Uterus (tissue), 4 donors: ENCODE measurements around the gene PSMD14. TPM values are rescaled to one million over a fixed set of nuclear protein-coding genes. Genes with fewer than 3 reads are reported as not detected.

Experiments
- DNase-seq, 2 donors: peaks; one replicate each; pipeline ENCODE4 v3.0.0-alpha.2; 2019 to 2020
- H3K27ac ChIP-seq, 2 donors: fragments of 200-600 bp; sonication (generic); 1 replicate in 1 of 2; 2 replicates in 1 of 2; pipeline ENCODE4 v1.5.1; 2016 to 2018
- H3K27me3 ChIP-seq, 2 donors: fragments of 200-600 bp; sonication (generic); one replicate each; pipeline ENCODE4 v1.5.1; 2018 to 2019; ENCODE audit warnings: control low read depth in 1 of 2
- H3K36me3 ChIP-seq, 2 donors: fragments of 200-600 bp; sonication (generic); one replicate each; pipeline ENCODE4 v1.5.1; 2019; ENCODE audit warnings: control low read depth in 1 of 2
- H3K4me1 ChIP-seq, 2 donors: fragments of 200-600 bp; sonication (generic); one replicate each; pipeline ENCODE4 v1.5.1; 2018 to 2019; ENCODE audit warnings: control low read depth in 1 of 2
- H3K4me3 ChIP-seq, 2 donors: fragments of 200-600 bp; sonication (generic); 1 replicate in 1 of 2; 2 replicates in 1 of 2; pipeline ENCODE4 v1.5.1; 2018 to 2019; ENCODE audit warnings: mild to moderate bottlenecking in 1 of 2
- H3K9me3 ChIP-seq, 2 donors: fragments of 200-600 bp; sonication (generic); one replicate each; pipeline ENCODE4 v1.5.1; 2019; ENCODE audit warnings: control low read depth in 1 of 2
- POLR2A ChIP-seq, 2 donors: fragments of 450-650 bp; IDR thresholded peaks; one replicate each; pipeline ENCODE4 v1.6.1; 2016; ENCODE audit warnings: antibody characterized with exemption in 2 of 2, mild to moderate bottlenecking in 1 of 2, moderate library complexity in 1 of 2
- intact Hi-C: fragments of 100-400 bp; cut with DNase I; formaldehyde crosslinking; loops from one replicate; pipeline ENCODE4 v1.15.1; 2023; ENCODE audit warnings: low total_unique reads
- total RNA-seq, 4 donors: library from RNA; depleted of rRNA in 3 of 4; stranded (reverse); fragments of >200 nt in 3 of 4; gene quantifications; one replicate each; pipeline versions ENCODE4 v1.1.0 to v1.2.4, GENCODE V29; 2014 to 2023
- TF ChIP-seq, protein P1 (sequence below), 4 experiments: fragments of 200-600 bp in 2 of 4; fragments of 450-650 bp in 2 of 4; sonication (generic) in 2 of 4; IDR thresholded peaks; one replicate each; pipeline ENCODE4 v1.5.1; 2016 to 2019; ENCODE audit warnings: antibody characterized with exemption in 4 of 4, mild to moderate bottlenecking in 2 of 4, moderate library complexity in 1 of 4
- donor health status: DM: yes; HTN: yes; CAD: no.

The PSMD14 gene
- total RNA-seq, 4 donors from 2014 or later: 6.8 to 69.2 (median 14.6) TPM

DNA sequence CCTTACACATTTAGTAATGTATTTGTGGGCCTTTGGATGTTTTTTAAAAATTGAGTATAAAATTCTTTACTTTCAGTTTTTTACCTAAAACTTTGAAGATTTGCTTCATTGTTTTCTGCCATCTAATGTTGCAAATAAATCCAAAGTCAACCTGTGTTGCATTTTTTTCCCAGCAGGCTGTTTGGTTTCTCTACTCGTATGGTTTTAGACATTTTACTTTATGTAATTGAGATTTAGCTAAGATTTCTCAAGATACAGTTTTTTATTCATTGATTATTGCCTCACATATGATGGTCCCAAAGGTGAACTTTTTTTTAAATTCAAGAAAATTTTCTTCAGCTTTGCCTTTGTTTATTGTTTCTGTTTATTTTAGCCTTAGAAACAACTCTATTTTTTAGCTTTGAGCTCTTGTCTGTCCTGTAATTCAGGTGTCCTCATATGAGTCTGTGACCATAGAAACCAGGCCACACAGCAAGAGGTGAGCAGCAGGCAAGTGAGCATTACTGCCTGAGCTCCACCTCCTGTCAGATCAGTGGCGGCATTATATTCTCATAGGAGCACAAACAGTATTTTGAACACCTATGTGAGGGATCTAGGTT lies 54.4 kb downstream of the PSMD14 start:
- intact Hi-C loops: no loop called here
- H3K9me3 ChIP-seq: peaks cover 0 to 22% of the 10 kb centered on the region in 2 donors

DNA sequence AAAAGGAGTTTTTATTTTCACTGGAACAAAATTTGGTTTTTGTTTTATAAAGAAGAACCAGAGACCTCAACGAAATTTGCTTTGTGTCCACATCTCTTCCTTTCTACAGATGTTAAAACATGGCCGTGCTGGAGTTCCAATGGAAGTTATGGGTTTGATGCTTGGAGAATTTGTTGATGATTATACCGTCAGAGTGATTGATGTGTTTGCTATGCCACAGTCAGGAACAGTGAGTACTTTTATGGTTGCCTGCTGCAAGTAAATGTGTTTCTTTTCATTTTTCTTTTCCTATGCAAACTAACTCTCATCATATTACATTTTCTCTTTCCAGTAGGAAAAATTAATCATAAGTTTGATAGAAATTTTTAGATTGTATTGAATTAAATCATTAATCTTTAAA lies 59.5 kb downstream of the PSMD14 start:
- no peaks in the 10 kb centered on the region for H3K27me3 ChIP-seq
- intact Hi-C loops: no loop called here
- no peak for DNase-seq
- H3K4me3 ChIP-seq: no peak overlapping the region
- no peak for TF ChIP-seq POLR2A (IDR thresholded peaks at IDR 0.05)
- TF ChIP-seq, protein P1, sequence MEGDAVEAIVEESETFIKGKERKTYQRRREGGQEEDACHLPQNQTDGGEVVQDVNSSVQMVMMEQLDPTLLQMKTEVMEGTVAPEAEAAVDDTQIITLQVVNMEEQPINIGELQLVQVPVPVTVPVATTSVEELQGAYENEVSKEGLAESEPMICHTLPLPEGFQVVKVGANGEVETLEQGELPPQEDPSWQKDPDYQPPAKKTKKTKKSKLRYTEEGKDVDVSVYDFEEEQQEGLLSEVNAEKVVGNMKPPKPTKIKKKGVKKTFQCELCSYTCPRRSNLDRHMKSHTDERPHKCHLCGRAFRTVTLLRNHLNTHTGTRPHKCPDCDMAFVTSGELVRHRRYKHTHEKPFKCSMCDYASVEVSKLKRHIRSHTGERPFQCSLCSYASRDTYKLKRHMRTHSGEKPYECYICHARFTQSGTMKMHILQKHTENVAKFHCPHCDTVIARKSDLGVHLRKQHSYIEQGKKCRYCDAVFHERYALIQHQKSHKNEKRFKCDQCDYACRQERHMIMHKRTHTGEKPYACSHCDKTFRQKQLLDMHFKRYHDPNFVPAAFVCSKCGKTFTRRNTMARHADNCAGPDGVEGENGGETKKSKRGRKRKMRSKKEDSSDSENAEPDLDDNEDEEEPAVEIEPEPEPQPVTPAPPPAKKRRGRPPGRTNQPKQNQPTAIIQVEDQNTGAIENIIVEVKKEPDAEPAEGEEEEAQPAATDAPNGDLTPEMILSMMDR (IDR thresholded peaks at IDR 0.05): no peak
- H3K9me3 ChIP-seq: peaks cover 0 to 7% of the 10 kb centered on the region in 2 donors
- no peaks in the 10 kb centered on the region for H3K36me3 ChIP-seq
- H3K27ac ChIP-seq: no peak overlapping the region
- H3K4me1 ChIP-seq: no peaks in the 10 kb centered on the region

More for the DNA sequence above, 54.4 kb downstream of the PSMD14 start:
- TF ChIP-seq POLR2A (IDR thresholded peaks at IDR 0.05): no peak
- TF ChIP-seq, protein P1 (IDR thresholded peaks at IDR 0.05): no peak
- Histone ChIP-seq H3K4me1 (no peaks in the 10 kb centered on the region), H3K27ac (no peak overlapping the region), H3K36me3 (no peaks in the 10 kb centered on the region), H3K27me3 (no peaks in the 10 kb centered on the region), H3K4me3 (no peak overlapping the region)
- no peak for DNase-seq

DNA sequence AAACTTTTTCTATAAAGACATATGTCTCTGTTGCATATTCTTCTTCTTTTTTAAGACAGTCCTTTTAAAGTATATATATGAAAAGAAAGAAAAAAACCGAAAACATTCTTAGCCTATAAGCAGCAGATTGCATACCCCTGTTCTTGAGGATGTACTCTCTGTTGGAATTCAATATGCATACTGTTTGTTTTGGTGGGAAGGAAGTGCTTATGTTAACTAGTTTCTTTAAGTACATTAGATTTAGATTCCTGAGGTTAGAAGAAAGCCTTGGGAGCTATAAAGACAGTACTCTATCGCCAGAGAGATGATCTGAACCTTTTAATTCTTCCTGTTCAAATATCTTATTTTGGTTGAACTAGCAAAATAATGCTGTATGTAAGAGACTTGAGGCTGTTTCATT lies 61.1 kb downstream of the PSMD14 start:
- Histone ChIP-seq H3K9me3 (no peaks in the 10 kb centered on the region), H3K4me1 (no peaks in the 10 kb centered on the region), H3K27me3 (no peaks in the 10 kb centered on the region), H3K36me3 (no peaks in the 10 kb centered on the region), H3K4me3 (no peak overlapping the region), H3K27ac (no peak overlapping the region)
- TF ChIP-seq POLR2A (IDR thresholded peaks at IDR 0.05): no peak
- DNase-seq: no peak
- intact Hi-C loops: no loop called here

DNA sequence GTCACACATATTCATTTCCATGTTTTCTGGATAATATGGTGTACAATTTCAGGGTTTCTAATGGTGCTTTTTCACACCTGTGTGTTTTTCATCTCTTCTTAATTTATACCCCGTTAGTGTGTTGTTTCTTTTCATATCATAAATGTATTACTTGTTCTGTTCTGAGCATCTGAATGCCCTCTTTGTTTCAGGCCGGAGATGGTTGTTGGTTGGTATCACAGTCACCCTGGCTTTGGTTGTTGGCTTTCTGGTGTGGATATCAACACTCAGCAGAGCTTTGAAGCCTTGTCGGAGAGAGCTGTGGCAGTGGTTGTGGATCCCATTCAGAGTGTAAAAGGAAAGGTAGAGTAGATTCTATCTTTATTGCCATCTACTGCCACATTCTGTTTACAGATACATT lies 62.8 kb downstream of the PSMD14 start:
- no peak for DNase-seq
- H3K4me1 ChIP-seq: no peaks in the 10 kb centered on the region
- TF ChIP-seq, protein P1 (IDR thresholded peaks at IDR 0.05): no peak
- TF ChIP-seq POLR2A (IDR thresholded peaks at IDR 0.05): no peak
- no peaks in the 10 kb centered on the region for H3K27me3 ChIP-seq
- H3K9me3 ChIP-seq: no peaks in the 10 kb centered on the region
- no peaks in the 10 kb centered on the region for H3K36me3 ChIP-seq
- H3K27ac ChIP-seq: no peak overlapping the region
- intact Hi-C loops: no loop called here
- no peak overlapping the region for H3K4me3 ChIP-seq

DNA sequence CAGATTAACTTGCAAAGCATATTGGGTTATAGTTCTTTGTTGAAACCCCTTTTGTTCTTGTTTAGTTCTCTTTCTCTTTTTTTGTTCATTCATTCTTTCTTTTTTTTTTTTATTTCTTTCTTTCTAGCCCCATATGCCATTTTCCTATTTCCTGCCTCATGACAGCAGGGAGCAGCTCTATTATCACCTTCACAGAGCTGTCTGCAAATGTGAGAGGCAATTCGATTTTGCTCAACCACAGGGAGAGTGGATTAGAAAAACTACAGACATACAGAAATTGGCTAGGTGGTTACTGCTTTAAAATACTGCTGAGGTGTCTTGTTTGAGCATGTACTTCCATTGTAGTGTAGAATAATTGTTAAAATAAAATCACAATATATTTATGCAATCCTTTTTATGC lies 63.6 kb downstream of the PSMD14 start:
- no peaks in the 10 kb centered on the region for H3K36me3 ChIP-seq
- no peak overlapping the region for H3K4me3 ChIP-seq
- H3K27ac ChIP-seq: no peak overlapping the region
- DNase-seq: no peak
- no peaks in the 10 kb centered on the region for H3K9me3 ChIP-seq
- TF ChIP-seq POLR2A (IDR thresholded peaks at IDR 0.05): no peak
- TF ChIP-seq, protein P1 (IDR thresholded peaks at IDR 0.05): no peak
- H3K27me3 ChIP-seq: no peaks in the 10 kb centered on the region
- no peaks in the 10 kb centered on the region for H3K4me1 ChIP-seq
- intact Hi-C loops: no loop called here

DNA sequence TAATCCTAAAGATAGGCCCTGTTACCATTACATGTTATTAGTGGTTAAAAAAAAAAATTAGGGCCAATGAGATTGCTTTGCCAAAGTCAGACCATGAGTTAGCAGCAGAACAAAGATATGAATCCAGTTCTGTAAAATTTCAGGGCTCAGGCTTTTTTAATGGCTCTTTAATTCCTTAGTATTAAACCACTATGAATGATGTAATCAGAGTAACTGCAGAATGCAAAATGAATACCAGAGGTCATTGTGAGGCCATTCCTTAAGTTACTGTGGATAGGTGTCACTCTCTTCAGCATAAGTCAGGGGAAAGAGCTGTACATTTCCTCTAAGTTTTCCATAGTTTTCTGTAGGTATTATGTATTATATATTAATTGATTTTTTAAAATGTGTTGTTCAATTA lies 65.7 kb downstream of the PSMD14 start:
- intact Hi-C loops: no loop called here
- Histone ChIP-seq H3K4me1 (no peaks in the 10 kb centered on the region), H3K27ac (no peak overlapping the region), H3K27me3 (no peaks in the 10 kb centered on the region), H3K4me3 (no peak overlapping the region), H3K36me3 (no peaks in the 10 kb centered on the region), H3K9me3 (no peaks in the 10 kb centered on the region)
- DNase-seq: no peak
- TF ChIP-seq, protein P1 (IDR thresholded peaks at IDR 0.05): no peak
- TF ChIP-seq POLR2A (IDR thresholded peaks at IDR 0.05): no peak
